ENCODE results near the gene IBTK. TPM values are rescaled to one million over a fixed set of nuclear protein-coding genes. Genes with fewer than 3 reads are reported as not detected.
"Not testable (repeated sequence)": the region's sequence is repeated elsewhere in the genome, so short reads cannot be mapped to it uniquely, and the experiment has no call there.

The IBTK gene
- total RNA-seq, 1 donor = 83.3 TPM

- no peak overlapping the region for H3K4me3 ChIP-seq (ENCODE audit: low read depth, low read length)
- DNase-seq (ENCODE audit: low read depth) = no peak
- TF ChIP-seq, protein P1, sequence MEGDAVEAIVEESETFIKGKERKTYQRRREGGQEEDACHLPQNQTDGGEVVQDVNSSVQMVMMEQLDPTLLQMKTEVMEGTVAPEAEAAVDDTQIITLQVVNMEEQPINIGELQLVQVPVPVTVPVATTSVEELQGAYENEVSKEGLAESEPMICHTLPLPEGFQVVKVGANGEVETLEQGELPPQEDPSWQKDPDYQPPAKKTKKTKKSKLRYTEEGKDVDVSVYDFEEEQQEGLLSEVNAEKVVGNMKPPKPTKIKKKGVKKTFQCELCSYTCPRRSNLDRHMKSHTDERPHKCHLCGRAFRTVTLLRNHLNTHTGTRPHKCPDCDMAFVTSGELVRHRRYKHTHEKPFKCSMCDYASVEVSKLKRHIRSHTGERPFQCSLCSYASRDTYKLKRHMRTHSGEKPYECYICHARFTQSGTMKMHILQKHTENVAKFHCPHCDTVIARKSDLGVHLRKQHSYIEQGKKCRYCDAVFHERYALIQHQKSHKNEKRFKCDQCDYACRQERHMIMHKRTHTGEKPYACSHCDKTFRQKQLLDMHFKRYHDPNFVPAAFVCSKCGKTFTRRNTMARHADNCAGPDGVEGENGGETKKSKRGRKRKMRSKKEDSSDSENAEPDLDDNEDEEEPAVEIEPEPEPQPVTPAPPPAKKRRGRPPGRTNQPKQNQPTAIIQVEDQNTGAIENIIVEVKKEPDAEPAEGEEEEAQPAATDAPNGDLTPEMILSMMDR (IDR thresholded peaks at IDR 0.05; ENCODE audit: insufficient read depth, low read depth, low read length) = no peak
Observed at GRCh38 chr6:82131441-82131840, 116.1 kb downstream of the IBTK start.

- DNase-seq (ENCODE audit: low read depth) = no peak
- TF ChIP-seq, protein P1 (IDR thresholded peaks at IDR 0.05; ENCODE audit: insufficient read depth, low read depth, low read length) = no peak
- no peak overlapping the region for H3K4me3 ChIP-seq (ENCODE audit: low read depth, low read length)
Observed at GRCh38 chr6:82129797-82130196, 117.7 kb downstream of the IBTK start.

GRCh38 chr6:82128973-82129372 is 118.6 kb downstream of the IBTK start:
- DNase-seq (ENCODE audit: low read depth); H3K4me3 ChIP-seq (ENCODE audit: low read depth, low read length): not testable (repeated sequence)

DNA sequence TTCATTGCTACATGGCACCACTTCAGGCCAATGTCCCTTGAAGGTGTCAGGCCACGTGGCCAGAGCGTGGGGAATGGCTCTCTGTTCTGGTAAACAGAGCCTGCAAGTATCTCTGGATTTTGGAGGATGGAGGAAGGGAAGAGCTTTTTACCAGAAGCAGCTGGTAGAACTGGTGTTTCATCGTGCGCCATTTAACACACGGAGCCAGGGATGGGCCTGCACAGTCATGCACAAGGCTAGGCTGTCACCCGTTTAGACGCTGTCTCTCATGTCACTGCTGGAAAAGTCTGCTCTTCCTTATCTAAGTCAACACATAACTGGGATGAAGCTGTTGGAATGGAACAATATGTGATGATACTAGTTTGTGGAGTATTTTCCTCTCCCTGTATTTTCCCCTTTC is 123.9 kb downstream of the IBTK start:
- no peak overlapping the region for H3K4me3 ChIP-seq (ENCODE audit: low read depth, low read length)
- no peak for DNase-seq (ENCODE audit: low read depth)
- TF ChIP-seq, protein P1 (IDR thresholded peaks at IDR 0.05; ENCODE audit: insufficient read depth, low read depth, low read length) = no peak

Small RNAs within 50 kb of the gene (small RNA-seq; reads per million reads assigned to genes)
- gene RNU6-130P = not detected

Other genes with a start within 250 kb of the IBTK start
- gene TPBG, start 116.1 kb upstream of the IBTK start, total RNA-seq = 47.5 and 67.0 TPM in 2 replicates